K562 (cell line): Measurements from ENCODE around the gene CETN2. TPM values are rescaled to one million over a fixed set of nuclear protein-coding genes. Genes with fewer than 3 reads are reported as not detected.

Experiments used
- DEAF1 ChIP-seq: fragments of 450-650 bp; formaldehyde crosslinking; IDR thresholded peaks from 2 replicates; pipeline ENCODE4 v1.4.0; 2020; ENCODE audit warnings: mild to moderate bottlenecking, moderate library complexity
- DPF2 ChIP-seq: fragments of 450-650 bp; IDR thresholded peaks from 2 replicates; pipeline ENCODE4 v1.6.1; 2016
- ETV1 ChIP-seq: fragments of 450-650 bp; conservative IDR thresholded peaks from 2 replicates; pipeline ENCODE4 v1.6.1; 2016; ENCODE audit warnings: missing genetic modification characterization, control low read depth, low read depth, missing compliant biosample characterization
- FOXK2 ChIP-seq, 2 experiments: fragments of 450-650 bp; IDR thresholded peaks in 1 of 2; conservative IDR thresholded peaks in 1 of 2; 2 replicates each; pipeline ENCODE4 v1.6.1; 2016; ENCODE audit warnings: low read depth in 2 of 2, mild to moderate bottlenecking in 1 of 2
- HDAC6 ChIP-seq: IDR thresholded peaks from 2 replicates; pipeline ENCODE4 v1.6.1; 2012; ENCODE audit warnings: low read depth, mild to moderate bottlenecking, control low read depth, inconsistent platforms, low read length, moderate library complexity
- ILF3 ChIP-seq: fragments of 450-650 bp; IDR thresholded peaks from 2 replicates; pipeline ENCODE4 v1.6.1; 2018; ENCODE audit warnings: antibody characterized with exemption, mild to moderate bottlenecking, moderate library complexity, borderline replicate concordance
- RAD51 ChIP-seq: fragments of 450-650 bp; IDR thresholded peaks from 2 replicates; pipeline ENCODE4 v1.7.1; 2016; ENCODE audit warnings: low read depth, mild to moderate bottlenecking, borderline replicate concordance
- RFX1 ChIP-seq: fragments of 450-650 bp; IDR thresholded peaks from 2 replicates; pipeline ENCODE4 v1.6.1; 2016; ENCODE audit warnings: mild to moderate bottlenecking, moderate library complexity
- STAT5A ChIP-seq: IDR thresholded peaks from 2 replicates; pipeline ENCODE4 v1.6.1; 2012; ENCODE audit warnings: low read length, inconsistent platforms, borderline replicate concordance
- TEAD4 ChIP-seq, 2 experiments: sonication (generic) in 1 of 2; formaldehyde crosslinking in 1 of 2; IDR thresholded peaks; 2 replicates each; pipeline versions ENCODE4 v1.6.1 to v1.8.0; 2012 to 2022; ENCODE audit warnings: borderline replicate concordance in 1 of 2, inconsistent platforms in 1 of 2, low read length in 1 of 2, mild to moderate bottlenecking in 1 of 2, missing genetic modification reagents in 1 of 2
- ZC3H4 ChIP-seq: sonication (generic); formaldehyde crosslinking; IDR thresholded peaks from 2 replicates; pipeline ENCODE4 v1.9.0; 2021; ENCODE audit warnings: missing genetic modification reagents, borderline replicate concordance
- ZC3H8 ChIP-seq: fragments of 450-650 bp; IDR thresholded peaks from 2 replicates; pipeline ENCODE4 v1.6.1; 2017
- ZNF277 ChIP-seq: fragments of 250-450 bp; sonication (Bioruptor Pico); IDR thresholded peaks from 2 replicates; pipeline ENCODE4 v1.8.0; 2022; ENCODE audit warnings: inconsistent platforms, mild to moderate bottlenecking, moderate library complexity, borderline replicate concordance
- ZNF644 ChIP-seq: fragments of 200-800 bp; sonication (Bioruptor generic); IDR thresholded peaks from 2 replicates; pipeline ENCODE4 v1.6.1; 2016; ENCODE audit warnings: low read depth, missing genetic modification characterization, missing compliant biosample characterization
- polyA plus RNA-seq, 8 experiments: library from polyadenylated mRNA; depleted of rRNA in 4 of 8; stranded (reverse) in 5 of 8; unstranded in 3 of 8; fragments of >200 nt; fragmentation: Nextera tagmentation in 2 of 8; fragmentation: Illumina TruSeq in 1 of 8; extraction: Ambion mirVana in 2 of 8; extraction: Trizol in 1 of 8; gene quantifications; 2 replicates each; pipeline versions ENCODE4 v1.2.1 to v1.2.3, GENCODE V29; 2011 to 2014; ENCODE audit warnings: inconsistent platforms in 1 of 8, missing spikeins in 1 of 8
- total RNA-seq, 7 experiments: library from RNA; depleted of rRNA in 6 of 7; stranded (reverse); fragments of >200 nt in 6 of 7; fragmentation: Illumina TruSeq in 2 of 7; extraction: Trizol in 2 of 7; gene quantifications; 2 replicates each; pipeline versions ENCODE4 v1.2.1 to v1.2.3, GENCODE V29; 2011 to 2021; ENCODE audit warnings: low replicate concordance in 1 of 7
- TF ChIP-seq, protein P1 (sequence below): fragments of 200-800 bp; sonication (Bioruptor generic); IDR thresholded peaks from 2 replicates; pipeline ENCODE4 v1.6.1; 2017; ENCODE audit warnings: missing genetic modification characterization, missing compliant biosample characterization
- TF ChIP-seq, protein P2 (sequence below), 2 experiments: fragments of 450-650 bp; IDR thresholded peaks; 2 replicates each; pipeline ENCODE4 v1.6.1; 2018; ENCODE audit warnings: mild to moderate bottlenecking in 2 of 2, low read depth in 1 of 2; ENCODE audit not compliant: partially characterized antibody in 2 of 2

CETN2 gene
- total and polyA plus RNA-seq, 9 of the 15 experiments (the other 6 are each of a cell fraction or from before 2014, with no cell fraction given) = 16.7 to 37.1 (median 27.6) TPM

DNA sequence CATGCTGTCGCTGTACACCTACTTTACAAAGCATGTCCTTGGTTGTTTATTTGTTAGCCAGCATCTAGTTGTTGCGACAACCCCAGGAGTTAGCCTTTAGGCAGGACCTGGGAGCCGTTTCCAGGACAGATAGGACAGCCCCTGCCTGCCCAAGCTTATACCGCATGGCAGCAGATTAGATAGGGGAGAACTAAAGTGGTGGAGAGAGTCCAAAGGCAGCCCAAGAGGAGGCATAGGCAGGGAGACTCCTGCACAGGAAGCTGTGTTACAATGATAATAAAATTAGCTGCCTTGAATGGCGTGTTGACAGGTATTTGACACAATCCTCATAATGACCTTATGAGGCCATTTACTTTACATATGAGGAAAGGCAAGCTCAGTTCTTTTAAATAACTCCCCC, 13.3 kb upstream of the CETN2 start (continued):
- no peak for TF ChIP-seq ZNF277 (CRISPR knock-in tag)
- TF ChIP-seq ILF3 = no peak
- peak; percentile 67; the same call in 1 of the 2 replicates for TF ChIP-seq DPF2
- TF ChIP-seq STAT5A = peak; percentile 45
- no peak for TF ChIP-seq DEAF1
- TF ChIP-seq RAD51 = no peak
- TF ChIP-seq ZC3H4 = no peak
- peak; percentile 73; the same call in 1 of the 2 replicates for TF ChIP-seq ETV1
- peak; percentile 12; the same call in 1 of the 2 replicates for TF ChIP-seq RFX1
- TF ChIP-seq, protein P1, sequence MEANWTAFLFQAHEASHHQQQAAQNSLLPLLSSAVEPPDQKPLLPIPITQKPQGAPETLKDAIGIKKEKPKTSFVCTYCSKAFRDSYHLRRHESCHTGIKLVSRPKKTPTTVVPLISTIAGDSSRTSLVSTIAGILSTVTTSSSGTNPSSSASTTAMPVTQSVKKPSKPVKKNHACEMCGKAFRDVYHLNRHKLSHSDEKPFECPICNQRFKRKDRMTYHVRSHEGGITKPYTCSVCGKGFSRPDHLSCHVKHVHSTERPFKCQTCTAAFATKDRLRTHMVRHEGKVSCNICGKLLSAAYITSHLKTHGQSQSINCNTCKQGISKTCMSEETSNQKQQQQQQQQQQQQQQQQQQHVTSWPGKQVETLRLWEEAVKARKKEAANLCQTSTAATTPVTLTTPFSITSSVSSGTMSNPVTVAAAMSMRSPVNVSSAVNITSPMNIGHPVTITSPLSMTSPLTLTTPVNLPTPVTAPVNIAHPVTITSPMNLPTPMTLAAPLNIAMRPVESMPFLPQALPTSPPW (CRISPR knock-in tag) = peak; percentile 45
- peak; percentile 70 for TF ChIP-seq TEAD4 (IDR thresholded peaks at IDR 0.05; ENCODE audit: low read length)
- TF ChIP-seq TEAD4 (CRISPR knock-in tag; IDR thresholded peaks at IDR 0.05; ENCODE audit: borderline replicate concordance) = no peak
- TF ChIP-seq ZNF644 (tag) = no peak; the same call in 1 of the 2 replicates
- no peak for TF ChIP-seq ZC3H8
- no peak for TF ChIP-seq FOXK2 (conservative IDR thresholded peaks at IDR 0.05 in 1 of 2, IDR thresholded peaks at IDR 0.05 in 1 of 2; ENCODE audit: low read depth in 2 of 2)
- TF ChIP-seq, protein P2, sequence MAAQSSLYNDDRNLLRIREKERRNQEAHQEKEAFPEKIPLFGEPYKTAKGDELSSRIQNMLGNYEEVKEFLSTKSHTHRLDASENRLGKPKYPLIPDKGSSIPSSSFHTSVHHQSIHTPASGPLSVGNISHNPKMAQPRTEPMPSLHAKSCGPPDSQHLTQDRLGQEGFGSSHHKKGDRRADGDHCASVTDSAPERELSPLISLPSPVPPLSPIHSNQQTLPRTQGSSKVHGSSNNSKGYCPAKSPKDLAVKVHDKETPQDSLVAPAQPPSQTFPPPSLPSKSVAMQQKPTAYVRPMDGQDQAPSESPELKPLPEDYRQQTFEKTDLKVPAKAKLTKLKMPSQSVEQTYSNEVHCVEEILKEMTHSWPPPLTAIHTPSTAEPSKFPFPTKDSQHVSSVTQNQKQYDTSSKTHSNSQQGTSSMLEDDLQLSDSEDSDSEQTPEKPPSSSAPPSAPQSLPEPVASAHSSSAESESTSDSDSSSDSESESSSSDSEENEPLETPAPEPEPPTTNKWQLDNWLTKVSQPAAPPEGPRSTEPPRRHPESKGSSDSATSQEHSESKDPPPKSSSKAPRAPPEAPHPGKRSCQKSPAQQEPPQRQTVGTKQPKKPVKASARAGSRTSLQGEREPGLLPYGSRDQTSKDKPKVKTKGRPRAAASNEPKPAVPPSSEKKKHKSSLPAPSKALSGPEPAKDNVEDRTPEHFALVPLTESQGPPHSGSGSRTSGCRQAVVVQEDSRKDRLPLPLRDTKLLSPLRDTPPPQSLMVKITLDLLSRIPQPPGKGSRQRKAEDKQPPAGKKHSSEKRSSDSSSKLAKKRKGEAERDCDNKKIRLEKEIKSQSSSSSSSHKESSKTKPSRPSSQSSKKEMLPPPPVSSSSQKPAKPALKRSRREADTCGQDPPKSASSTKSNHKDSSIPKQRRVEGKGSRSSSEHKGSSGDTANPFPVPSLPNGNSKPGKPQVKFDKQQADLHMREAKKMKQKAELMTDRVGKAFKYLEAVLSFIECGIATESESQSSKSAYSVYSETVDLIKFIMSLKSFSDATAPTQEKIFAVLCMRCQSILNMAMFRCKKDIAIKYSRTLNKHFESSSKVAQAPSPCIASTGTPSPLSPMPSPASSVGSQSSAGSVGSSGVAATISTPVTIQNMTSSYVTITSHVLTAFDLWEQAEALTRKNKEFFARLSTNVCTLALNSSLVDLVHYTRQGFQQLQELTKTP (IDR thresholded peaks at IDR 0.05; ENCODE audit: low read depth in 1 of 2, partially characterized antibody in 2 of 2) = no peak
- TF ChIP-seq HDAC6 = no peak
